OCI-LY7 (cell line): ENCODE measurements around the gene GUCY1A2. TPM values are rescaled to one million over a fixed set of nuclear protein-coding genes. Genes with fewer than 3 reads are reported as not detected.

Experiments
- BruUV-seq: library from RNA; stranded (reverse); fragments of 400-500 nt; replicated peaks from 2 replicates; lab custom pipeline; 2021; lab: Mats Ljungman, UMichigan
- CTCF ChIA-PET: fragments of 300-600 bp; sonication (Branson Sonifier 250); formaldehyde crosslinking; loops from one replicate; lab custom pipeline; 2022; ENCODE audit warnings: antibody characterized with exemption; ENCODE audit not compliant: unreplicated experiment; lab: Charles Lee
- POLR2A ChIA-PET: fragments of 300-600 bp; sonication (Branson Sonifier 250); formaldehyde crosslinking; loops from one replicate; lab custom pipeline; 2022; ENCODE audit warnings: antibody characterized with exemption; lab: Charles Lee
- DNase-seq: peaks from one replicate; pipeline ENCODE4 v3.0.0-alpha.2; 2015; ENCODE audit warnings: low spot score
- H2AFZ ChIP-seq: fragments of 200-600 bp; sonication (generic), shearing (Covaris generic); 2 replicates; pipeline ENCODE4 v1.6.1; 2014; ENCODE audit warnings: mild to moderate bottlenecking, antibody characterized with exemption, low read length, moderate library complexity
- H3K27ac ChIP-seq: fragments of 200-600 bp; sonication (generic); 2 replicates; pipeline ENCODE4 v1.5.1; 2014; ENCODE audit warnings: mixed run types, low read depth, mild to moderate bottlenecking, moderate library complexity, low read length, inconsistent platforms; ENCODE audit not compliant: poor library complexity, severe bottlenecking
- H3K36me3 ChIP-seq: fragments of 200-600 bp; sonication (generic); 2 replicates; pipeline ENCODE4 v1.6.1; 2014; ENCODE audit warnings: mild to moderate bottlenecking, antibody characterized with exemption, low read length, moderate library complexity, mixed read lengths; ENCODE audit not compliant: insufficient read depth
- H3K4me1 ChIP-seq: fragments of 200-600 bp; sonication (generic); 2 replicates; pipeline ENCODE4 v1.5.1; 2014; ENCODE audit warnings: mild to moderate bottlenecking, low read length; ENCODE audit not compliant: insufficient read depth, poor library complexity, severe bottlenecking
- H3K4me2 ChIP-seq: fragments of 200-600 bp; sonication (generic); 2 replicates; pipeline ENCODE4 v1.6.1; 2014; ENCODE audit warnings: mild to moderate bottlenecking, low read length
- H3K4me3 ChIP-seq: fragments of 200-600 bp; sonication (generic); 2 replicates; pipeline ENCODE4 v1.5.1; 2014; ENCODE audit warnings: mild to moderate bottlenecking, low read depth, low read length; ENCODE audit not compliant: poor library complexity, severe bottlenecking
- H3K79me2 ChIP-seq: fragments of 200-600 bp; sonication (generic); 2 replicates; pipeline ENCODE4 v1.6.1; 2016; ENCODE audit warnings: low read depth, mild to moderate bottlenecking, low read length, moderate library complexity, mixed read lengths; ENCODE audit not compliant: insufficient read depth
- H3K9me2 ChIP-seq: fragments of 200-600 bp; sonication (generic); 2 replicates; pipeline ENCODE4 v1.6.1; 2016; ENCODE audit warnings: mild to moderate bottlenecking, low read length, mixed read lengths; ENCODE audit not compliant: insufficient read depth
- H3K9me3 ChIP-seq: fragments of 200-600 bp; sonication (generic); 2 replicates; pipeline ENCODE4 v1.6.1; 2014; ENCODE audit warnings: mild to moderate bottlenecking, mixed run types, low read length, mixed read lengths
- H4K20me1 ChIP-seq: fragments of 200-600 bp; sonication (generic); 2 replicates; pipeline ENCODE4 v1.6.1; 2014; ENCODE audit warnings: mild to moderate bottlenecking, antibody characterized with exemption, low read length, moderate library complexity, mixed read lengths; ENCODE audit not compliant: insufficient read depth
- EZH2phosphoT487 ChIP-seq: fragments of 200-600 bp; sonication (generic); IDR thresholded peaks from 2 replicates; pipeline ENCODE4 v1.6.1; 2018; ENCODE audit warnings: low read depth, borderline replicate concordance, mild to moderate bottlenecking, mixed run types, antibody characterized with exemption, low read length, moderate library complexity, mixed read lengths
- intact Hi-C: fragments of 100-400 bp; cut with micrococcal nuclease; formaldehyde crosslinking; loops from one replicate; pipeline ENCODE4 v1.10.0; 2022; ENCODE audit not compliant: unreplicated experiment
- total RNA-seq, 2 experiments: library from RNA; depleted of rRNA in 1 of 2; stranded (reverse); fragments of >200 nt in 1 of 2; shearing (Covaris generic) in 1 of 2; gene quantifications; 2 replicates each; pipeline ENCODE4 v1.2.3, GENCODE V29; 2014 to 2022
- TF ChIP-seq, protein P1 (sequence below): fragments of 200-600 bp; sonication (generic); conservative IDR thresholded peaks from 2 replicates; pipeline ENCODE4 v1.5.1; 2014; ENCODE audit warnings: mild to moderate bottlenecking, antibody characterized with exemption, low read length, moderate library complexity, mixed read lengths

GUCY1A2 gene
- total RNA-seq, 2 experiments from 2014 or later: under 0.01 TPM; not detected in 1

DNA sequence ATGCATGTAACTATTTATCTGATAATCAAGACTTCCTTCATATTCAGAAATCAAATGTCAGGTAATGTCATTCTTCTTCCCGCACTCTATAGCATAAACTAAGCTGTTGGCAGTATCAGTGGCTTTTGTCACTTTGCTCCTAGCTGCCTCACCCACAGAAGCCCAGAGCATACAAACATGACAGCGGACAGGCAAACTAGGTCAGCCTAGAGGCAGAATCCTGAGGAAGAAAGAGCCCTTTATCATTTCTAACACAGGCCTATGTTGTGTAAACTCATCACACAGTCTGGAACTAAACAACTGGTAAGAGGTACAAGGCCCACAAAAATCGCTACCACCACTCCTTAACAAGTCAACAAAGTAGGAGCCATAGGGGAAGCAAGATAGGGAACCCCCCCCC is 21.0 kb downstream of the GUCY1A2 start:
- BruUV-seq: no TSS peak
- Histone ChIP-seq H3K4me1 (no peaks in the 10 kb centered on the region), H3K79me2 (no peaks in the 10 kb centered on the region), H3K27ac (no peak overlapping the region), H3K4me3 (no peak overlapping the region), H3K36me3 (no peaks in the 10 kb centered on the region), H3K9me2 (no peaks in the 10 kb centered on the region), H3K9me3 (no peaks in the 10 kb centered on the region), H2AFZ (no peak overlapping the region), H3K4me2 (no peak overlapping the region), H4K20me1 (no peaks in the 10 kb centered on the region)
- intact Hi-C loops: no loop called here
- no peak for DNase-seq
- CTCF ChIA-PET: no interaction called here
- POLR2A ChIA-PET: no interaction called here
- TF ChIP-seq, protein P1, sequence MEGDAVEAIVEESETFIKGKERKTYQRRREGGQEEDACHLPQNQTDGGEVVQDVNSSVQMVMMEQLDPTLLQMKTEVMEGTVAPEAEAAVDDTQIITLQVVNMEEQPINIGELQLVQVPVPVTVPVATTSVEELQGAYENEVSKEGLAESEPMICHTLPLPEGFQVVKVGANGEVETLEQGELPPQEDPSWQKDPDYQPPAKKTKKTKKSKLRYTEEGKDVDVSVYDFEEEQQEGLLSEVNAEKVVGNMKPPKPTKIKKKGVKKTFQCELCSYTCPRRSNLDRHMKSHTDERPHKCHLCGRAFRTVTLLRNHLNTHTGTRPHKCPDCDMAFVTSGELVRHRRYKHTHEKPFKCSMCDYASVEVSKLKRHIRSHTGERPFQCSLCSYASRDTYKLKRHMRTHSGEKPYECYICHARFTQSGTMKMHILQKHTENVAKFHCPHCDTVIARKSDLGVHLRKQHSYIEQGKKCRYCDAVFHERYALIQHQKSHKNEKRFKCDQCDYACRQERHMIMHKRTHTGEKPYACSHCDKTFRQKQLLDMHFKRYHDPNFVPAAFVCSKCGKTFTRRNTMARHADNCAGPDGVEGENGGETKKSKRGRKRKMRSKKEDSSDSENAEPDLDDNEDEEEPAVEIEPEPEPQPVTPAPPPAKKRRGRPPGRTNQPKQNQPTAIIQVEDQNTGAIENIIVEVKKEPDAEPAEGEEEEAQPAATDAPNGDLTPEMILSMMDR: no peak
- no peak for TF ChIP-seq EZH2phosphoT487

DNA sequence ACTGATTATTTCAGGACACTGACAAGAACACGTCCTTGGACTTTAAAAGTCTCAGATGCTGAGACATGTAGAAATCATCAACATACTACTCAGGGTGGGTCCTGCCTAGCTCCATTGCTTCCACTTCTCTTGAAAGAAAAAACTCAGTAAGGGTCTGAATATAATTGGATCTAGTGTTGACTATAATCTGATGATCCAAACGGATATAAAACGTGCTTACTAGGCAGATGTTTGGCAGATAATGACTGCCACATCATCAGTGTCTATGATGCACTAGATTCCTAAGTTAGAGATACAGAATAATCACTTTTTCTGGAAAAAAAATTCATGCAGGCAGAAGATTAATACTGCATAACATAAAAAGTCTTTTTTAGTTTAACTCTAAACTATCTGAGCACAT is 21.6 kb downstream of the GUCY1A2 start:
- Histone ChIP-seq H4K20me1 (no peaks in the 10 kb centered on the region), H3K79me2 (no peaks in the 10 kb centered on the region)
- TF ChIP-seq, protein P1: no peak
- no peak for TF ChIP-seq EZH2phosphoT487

GRCh38 chr11:106990331-106990730 is 27.9 kb downstream of the GUCY1A2 start:
- no peak for TF ChIP-seq EZH2phosphoT487
- TF ChIP-seq, protein P1: no peak
- Histone ChIP-seq H4K20me1 (no peaks in the 10 kb centered on the region), H3K79me2 (no peaks in the 10 kb centered on the region), H3K4me2 (no peak overlapping the region), H3K36me3 (no peaks in the 10 kb centered on the region), H3K4me3 (no peak overlapping the region), H3K27ac (no peak overlapping the region), H2AFZ (no peak overlapping the region), H3K9me2 (no peaks in the 10 kb centered on the region), H3K9me3 (no peaks in the 10 kb centered on the region), H3K4me1 (no peaks in the 10 kb centered on the region)
- no peak for DNase-seq
- intact Hi-C loops: no loop called here
- ChIA-PET CTCF (no interaction called here), POLR2A (no interaction called here)
- no TSS peak for BruUV-seq

More for the DNA sequence above, 21.6 kb downstream of the GUCY1A2 start:
- H3K9me2 ChIP-seq: no peaks in the 10 kb centered on the region
- no peak overlapping the region for H2AFZ ChIP-seq
- H3K4me3 ChIP-seq: no peak overlapping the region
- H3K4me1 ChIP-seq: no peaks in the 10 kb centered on the region
- CTCF ChIA-PET: no interaction called here
- BruUV-seq: no TSS peak
- DNase-seq: no peak
- no peak overlapping the region for H3K27ac ChIP-seq
- POLR2A ChIA-PET: no interaction called here
- H3K9me3 ChIP-seq: no peaks in the 10 kb centered on the region
- H3K4me2 ChIP-seq: no peak overlapping the region
- intact Hi-C loops: no loop called here
- H3K36me3 ChIP-seq: no peaks in the 10 kb centered on the region
